GM10266 (cell line): ENCODE results near the gene DUSP5.
"Not testable (repeated sequence)": the region's sequence is repeated elsewhere in the genome, so short reads cannot be mapped to it uniquely, and the experiment has no call there.

Experiments
- DNase-seq: peaks from one replicate; pipeline ENCODE4 v3.0.0; 2012; ENCODE audit errors: extremely low spot score
- TF ChIP-seq, protein P1 (sequence below): IDR thresholded peaks from 2 replicates; pipeline ENCODE4 v1.5.1; 2012; ENCODE audit warnings: mild to moderate bottlenecking, low read depth; ENCODE audit not compliant: control insufficient read depth, insufficient read depth; ENCODE audit errors: missing control alignments

DUSP5 gene

DNA sequence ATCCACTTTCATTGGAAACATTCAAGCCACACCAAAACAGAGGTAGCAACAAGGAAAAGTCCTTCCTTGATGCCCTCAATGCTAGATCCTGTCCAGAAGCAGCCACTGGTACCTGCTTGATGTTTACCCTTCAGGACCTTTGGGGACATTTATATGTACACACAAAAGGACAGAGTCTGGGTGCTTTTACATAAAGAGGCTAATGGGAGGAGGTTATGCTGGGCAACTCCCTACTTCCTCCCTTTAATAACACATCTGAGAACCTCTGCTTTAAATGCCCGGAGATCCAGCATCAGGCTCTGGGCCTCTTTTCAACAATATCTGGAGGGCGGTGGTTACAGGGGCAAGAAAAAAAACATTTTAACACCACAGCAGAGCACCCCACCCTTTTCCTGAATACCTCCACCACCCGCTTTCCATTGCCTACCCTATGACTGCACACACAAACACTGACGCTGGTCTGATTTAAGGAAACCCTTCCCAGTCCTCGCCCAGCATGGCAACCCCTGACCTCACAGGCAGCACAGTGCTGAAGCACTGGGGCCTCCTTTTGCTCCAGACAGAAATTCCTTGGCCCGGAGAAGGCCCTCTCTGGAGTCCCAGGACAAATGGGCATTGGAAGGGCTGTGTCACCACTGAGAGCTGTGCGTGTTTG, 39.3 kb upstream of the DUSP5 start:
- DNase-seq = no peak
- TF ChIP-seq, protein P1, sequence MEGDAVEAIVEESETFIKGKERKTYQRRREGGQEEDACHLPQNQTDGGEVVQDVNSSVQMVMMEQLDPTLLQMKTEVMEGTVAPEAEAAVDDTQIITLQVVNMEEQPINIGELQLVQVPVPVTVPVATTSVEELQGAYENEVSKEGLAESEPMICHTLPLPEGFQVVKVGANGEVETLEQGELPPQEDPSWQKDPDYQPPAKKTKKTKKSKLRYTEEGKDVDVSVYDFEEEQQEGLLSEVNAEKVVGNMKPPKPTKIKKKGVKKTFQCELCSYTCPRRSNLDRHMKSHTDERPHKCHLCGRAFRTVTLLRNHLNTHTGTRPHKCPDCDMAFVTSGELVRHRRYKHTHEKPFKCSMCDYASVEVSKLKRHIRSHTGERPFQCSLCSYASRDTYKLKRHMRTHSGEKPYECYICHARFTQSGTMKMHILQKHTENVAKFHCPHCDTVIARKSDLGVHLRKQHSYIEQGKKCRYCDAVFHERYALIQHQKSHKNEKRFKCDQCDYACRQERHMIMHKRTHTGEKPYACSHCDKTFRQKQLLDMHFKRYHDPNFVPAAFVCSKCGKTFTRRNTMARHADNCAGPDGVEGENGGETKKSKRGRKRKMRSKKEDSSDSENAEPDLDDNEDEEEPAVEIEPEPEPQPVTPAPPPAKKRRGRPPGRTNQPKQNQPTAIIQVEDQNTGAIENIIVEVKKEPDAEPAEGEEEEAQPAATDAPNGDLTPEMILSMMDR = no peak

DNA sequence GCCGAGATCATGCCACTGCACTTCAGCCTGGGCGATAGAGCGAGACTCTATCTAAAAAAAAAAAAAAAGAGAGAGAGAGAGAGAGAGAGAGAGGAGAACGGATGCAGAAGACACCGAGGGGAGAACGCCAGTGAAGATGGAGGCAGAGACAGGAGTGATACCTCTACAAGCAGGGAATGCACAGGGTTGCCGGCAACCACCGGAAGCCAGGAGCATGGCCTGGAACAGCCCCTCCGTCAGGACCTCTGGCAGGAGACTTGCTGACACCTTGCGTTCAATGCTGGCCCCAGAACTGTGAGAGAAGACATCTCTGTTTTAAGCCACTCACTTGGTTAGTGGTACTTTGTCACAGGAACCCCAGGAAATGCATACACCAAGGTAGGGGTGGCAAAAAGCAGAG, 38.1 kb upstream of the DUSP5 start:
- no peak for DNase-seq
- TF ChIP-seq, protein P1 = no peak

DNA sequence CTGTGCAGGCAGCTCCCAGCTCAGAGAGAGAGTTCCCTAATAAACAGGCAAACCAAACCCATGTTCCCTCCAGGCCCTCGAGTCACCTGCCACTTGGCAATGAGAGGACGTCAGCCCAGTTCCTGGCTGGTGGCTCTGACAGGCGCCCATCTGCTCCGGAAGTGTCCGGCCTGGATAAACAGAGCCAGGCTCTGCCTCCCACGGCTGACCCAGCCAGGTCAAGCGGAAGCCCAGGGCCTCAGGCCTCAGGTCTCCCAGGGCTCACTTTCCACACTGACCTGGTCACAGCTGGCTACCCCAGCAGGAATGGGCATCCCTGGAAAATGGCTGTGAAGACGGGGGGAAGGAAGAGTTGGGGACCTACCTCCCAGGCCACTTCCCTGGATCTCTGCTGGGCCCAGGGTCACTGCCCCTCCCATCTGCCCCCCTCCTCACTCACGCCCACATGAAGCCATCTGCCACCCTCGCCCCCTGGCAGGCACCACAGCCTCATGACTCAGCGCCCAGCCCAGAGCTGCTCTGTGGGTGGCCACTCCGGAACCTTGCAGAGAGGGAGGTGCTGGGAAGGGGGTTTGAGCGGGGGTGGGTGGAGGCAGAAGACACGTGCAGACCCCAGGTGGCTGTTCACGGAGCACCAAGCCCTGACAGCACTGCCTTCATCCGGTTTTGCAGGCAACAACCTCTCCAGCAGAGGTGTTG, 37.4 kb upstream of the DUSP5 start:
- DNase-seq = no peak

DNA sequence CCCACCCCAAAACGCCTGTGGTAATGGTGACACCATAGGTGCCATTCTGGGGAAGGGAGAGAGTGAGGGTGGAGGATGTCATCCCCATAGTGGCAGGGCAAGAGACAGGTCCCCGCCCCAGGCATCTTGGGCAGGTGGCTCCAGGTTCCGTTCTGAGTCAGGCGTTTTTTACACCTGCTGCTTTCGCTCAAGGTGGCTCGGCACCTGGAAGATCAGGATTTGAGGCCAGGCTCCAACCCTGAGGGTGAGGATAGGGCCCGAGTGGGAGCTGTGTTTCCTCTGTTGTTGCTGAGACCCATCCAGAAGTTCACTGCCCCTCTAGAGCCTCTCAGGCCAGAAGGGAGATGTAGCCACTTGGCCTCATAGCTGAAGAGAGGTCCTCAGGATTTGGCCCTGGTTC, 36.6 kb upstream of the DUSP5 start:
- no peak for DNase-seq
- TF ChIP-seq, protein P1 = no peak

More for the DNA sequence above, 37.4 kb upstream of the DUSP5 start:
- TF ChIP-seq, protein P1 = no peak

DNA sequence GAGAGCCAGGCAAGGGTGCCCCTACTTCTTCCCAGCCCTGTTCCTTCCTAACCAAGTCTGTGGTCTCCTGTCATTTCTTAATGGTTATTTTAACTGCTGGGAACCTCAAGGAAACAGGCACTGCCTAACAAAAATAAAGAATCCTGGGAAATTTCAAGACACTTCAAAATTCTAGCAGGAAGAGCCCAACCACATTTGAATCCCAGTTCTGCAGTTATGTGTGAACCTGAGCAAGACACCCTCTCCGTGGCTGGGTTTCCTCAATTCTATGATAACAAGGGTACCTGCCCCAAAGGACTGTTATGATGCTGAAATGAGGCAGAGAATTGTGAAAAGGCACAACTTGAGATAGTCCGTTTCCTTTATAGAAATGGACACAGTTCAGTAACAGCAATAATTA, 36.2 kb upstream of the DUSP5 start:
- DNase-seq = no peak
- TF ChIP-seq, protein P1 = no peak

DNA sequence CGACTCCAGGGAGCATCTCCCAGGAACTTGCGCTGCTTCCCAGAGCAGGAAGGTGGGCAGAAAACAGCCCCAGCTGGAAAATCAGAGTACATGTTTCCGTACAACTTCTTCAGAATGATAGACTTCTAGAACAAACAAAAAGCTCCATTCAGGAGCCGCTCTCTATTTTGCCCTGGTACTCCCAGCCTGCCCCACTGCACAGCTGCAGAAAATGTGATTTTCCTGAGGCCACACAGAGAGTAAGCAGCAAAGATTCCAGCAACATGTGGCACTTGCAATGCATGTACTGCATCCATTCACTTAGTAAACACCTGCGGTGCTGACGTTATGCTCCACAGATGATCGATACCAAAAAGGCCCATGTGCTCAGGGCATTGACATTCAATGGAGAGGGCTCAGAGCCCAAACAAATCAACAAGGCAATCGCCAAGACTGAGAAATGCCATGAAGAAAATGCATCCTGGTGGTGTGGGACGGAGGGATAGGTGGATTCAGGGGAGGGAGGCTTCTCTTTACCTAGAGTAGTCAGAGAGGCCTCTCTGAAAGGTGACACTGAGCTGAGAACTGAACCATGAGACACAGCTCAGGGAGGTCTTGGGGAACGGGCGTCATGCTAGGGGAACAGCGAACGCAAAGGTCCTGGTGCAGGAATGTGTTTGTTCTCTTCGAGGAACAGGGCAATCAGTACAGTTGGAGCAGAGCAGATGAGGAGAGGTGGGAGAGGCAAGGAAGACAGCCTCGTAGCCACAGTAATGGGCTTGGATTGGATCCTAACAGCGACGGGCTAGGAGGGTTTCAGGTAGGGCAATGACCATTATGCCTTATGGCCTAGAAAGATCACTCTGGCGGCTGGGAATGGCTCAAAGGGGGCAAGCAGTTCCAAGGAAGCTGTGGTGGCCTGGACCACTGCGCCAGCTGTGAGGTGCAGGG, 35.3 kb upstream of the DUSP5 start:
- TF ChIP-seq, protein P1 = no peak

DNA sequence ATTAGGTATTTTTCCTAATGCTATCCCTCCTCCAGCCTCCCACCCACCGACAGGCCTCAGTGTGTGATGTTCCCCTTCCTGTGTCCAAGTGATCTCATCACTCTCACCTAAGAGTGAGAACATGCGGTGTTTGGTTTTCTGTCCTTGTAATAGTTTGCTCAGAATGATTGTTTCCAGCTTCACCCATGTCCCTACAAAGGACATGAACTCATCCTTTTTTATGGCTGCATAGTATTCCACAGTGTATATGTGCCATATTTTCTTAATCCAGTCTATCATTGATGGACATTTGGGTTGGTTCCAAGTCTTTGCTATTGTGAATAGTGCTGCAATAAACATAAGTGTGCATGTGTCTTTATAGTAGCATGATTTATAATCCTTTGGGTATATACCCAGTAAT, 29.4 kb upstream of the DUSP5 start:
- not testable (repeated sequence) for DNase-seq

More for the DNA sequence above, 35.3 kb upstream of the DUSP5 start:
- no peak for DNase-seq

DNA sequence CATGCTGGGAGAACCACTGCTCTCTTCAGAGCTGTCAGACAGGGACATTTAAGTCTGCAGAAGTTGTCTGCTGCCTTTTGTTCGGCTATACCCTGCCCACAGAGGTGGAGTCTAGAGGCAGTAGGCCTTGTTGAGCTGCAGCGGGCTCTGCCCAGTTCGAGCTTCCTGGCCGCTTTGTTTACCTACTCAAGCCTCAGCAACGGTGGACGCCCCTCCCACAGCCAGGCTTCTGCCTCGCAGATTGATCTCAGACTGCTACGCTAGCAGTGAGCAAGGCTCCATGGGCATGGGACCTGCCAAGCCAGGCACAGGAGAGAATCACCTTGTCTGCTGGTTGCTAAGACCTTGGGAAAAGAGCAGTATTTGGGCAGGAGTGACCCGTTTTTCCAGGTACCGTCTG, 27.2 kb upstream of the DUSP5 start:
- DNase-seq = not testable (repeated sequence)
